Amniotic epithelial cell (primary cell): Measurements from ENCODE around the gene PROM1.

Source experiments
- DNase-seq: peaks from one replicate; pipeline ENCODE4 v3.0.0-alpha.2; 2010; ENCODE audit warnings: low read depth

Gene PROM1

DNA sequence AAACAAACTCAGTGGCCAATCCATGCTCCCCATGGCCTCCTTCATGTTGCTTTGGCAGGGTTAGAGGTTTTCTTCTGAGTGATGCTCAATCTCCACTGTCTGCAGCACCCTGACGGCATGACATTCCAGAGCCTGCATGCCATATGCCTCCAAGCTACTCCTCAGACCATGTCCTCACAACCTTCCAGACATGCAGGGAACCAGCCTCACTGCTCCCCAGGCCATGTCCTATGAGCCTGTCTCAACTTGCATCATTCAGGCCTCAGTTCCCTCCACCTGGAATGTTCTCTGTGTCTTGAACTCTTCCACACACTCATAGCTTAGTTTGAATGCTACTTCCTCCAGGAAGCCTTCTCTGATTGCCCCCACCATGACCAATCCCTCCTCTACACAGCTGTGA is 18.8 kb downstream of the PROM1 start:
- DNase-seq, result no peak

DNA sequence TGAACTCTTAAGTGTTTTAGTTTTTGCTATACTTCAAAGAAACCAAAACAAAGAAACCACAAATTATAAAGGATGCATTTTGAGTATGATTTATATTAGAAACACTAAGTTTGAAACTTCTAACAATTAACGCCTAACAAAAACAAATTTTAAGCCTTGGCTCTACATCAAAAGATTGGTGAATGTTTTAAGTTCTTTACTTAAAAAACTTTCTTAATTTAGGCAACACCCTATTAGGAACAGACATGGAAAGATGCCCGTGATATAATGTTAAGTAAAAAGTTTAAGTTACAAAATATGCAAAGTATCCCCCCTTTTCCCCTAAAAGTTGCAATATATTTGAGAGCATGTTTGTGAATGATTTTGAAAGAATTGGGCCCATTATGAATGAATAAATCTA is 21.2 kb downstream of the PROM1 start:
- DNase-seq, result no peak

DNA sequence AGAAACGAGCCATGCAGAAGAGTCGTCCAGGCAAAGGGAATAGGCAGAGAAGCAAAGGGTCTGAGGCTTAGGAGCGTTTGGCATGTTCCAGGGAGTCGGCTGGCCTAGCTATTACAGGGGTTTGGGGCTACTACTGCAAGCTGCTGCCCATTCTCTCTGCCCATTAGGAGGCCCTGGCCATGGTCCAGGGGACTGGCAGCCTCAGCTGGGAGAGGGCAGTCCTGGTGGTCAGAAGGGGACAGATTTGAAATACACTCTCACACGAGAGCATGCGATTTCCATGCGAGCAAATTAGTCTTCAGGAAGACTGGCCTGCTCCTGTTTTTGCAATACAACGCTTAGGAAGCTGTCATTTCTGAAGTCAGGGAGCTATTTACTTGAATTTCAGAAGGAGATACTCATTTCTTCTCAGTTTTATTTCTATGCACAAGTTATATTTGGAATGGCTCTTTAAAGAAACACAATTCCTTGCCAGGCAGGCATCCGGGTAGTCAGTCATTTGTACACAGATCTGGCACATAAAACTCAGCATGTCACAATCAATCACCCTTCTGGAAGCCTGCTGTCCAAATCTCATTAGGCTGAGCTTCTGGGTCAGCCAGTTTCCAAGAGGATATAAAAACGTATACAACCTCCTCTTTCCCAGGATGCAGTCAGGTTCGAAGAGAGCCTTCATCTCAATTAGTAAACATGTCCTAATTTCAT is 27.0 kb downstream of the PROM1 start:
- DNase-seq, result no peak

DNA sequence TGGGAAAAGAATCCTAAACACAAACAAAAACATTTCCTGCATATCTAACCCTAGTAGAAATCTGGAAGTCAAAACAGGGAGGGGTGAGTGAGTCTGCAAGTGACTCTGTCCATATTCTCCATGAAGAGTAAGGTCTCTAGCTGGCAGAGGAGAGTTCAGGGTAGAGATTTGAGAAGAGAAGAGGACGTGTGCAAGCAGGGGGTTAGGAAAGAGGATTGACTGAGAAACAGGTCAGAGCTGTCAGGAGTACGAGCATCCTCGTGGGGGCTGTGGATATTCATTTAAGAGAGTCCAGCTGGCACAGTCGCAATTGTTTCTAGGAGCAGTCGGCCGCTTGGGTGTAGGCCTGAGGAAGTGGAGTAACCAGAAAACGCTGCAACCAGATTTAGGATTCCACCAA is 27.9 kb downstream of the PROM1 start:
- no peak for DNase-seq

DNA sequence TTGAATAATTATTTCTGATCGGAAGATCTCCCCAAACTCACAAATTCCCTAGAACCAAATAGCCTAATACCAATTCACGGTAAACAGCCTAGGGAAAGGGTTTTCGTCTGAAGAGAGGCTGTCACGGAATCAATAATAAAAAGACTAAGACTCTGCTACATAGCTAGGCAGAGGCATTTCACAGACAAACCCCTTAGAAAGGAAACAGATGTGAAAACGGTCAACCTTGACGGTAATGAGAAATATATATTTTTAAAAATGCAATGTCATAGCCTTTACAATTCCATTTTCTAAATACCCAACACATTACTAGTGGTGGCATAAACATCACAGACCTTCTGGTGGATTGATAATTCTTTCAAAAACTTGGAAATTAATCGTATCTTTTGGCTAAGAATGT is 28.4 kb downstream of the PROM1 start:
- DNase-seq, result no peak

DNA sequence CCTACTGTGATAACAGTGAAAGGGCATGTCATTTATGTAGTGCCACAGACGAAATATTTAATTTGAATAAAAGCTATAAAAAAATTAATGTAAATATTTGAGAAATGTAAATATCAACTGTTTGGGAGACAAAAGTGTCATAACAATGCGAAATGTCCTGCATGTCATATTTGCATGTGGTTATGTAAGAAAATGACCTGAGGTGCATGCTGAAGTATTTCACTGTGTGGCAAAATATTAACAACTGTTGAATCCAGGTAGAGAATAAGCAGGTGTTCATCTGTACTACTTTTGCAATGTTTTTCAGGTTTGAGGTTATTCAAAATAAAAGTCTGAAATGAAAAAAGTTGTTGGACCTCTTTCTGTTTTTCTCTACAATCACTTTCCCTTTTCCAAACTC is 30.9 kb downstream of the PROM1 start:
- no peak for DNase-seq

DNA sequence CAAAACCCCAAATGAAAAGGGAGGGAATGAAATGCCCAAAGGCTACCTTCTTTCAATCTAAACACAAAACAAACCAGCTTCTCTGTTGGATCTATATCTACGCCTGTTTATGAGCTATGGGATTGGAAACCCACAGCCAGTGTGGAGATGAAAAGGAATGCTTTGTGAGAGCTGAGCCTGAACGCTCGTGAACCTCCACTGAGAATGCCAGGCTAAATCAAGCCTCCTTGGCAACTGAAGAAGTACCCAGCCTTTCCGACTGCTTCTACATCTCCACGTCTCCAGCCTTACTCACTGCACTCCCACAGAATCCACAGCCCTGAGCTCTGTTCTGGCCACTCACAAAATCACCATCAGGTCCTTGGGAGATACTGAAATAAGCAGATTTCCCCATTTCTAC is 31.8 kb downstream of the PROM1 start:
- no peak for DNase-seq

DNA sequence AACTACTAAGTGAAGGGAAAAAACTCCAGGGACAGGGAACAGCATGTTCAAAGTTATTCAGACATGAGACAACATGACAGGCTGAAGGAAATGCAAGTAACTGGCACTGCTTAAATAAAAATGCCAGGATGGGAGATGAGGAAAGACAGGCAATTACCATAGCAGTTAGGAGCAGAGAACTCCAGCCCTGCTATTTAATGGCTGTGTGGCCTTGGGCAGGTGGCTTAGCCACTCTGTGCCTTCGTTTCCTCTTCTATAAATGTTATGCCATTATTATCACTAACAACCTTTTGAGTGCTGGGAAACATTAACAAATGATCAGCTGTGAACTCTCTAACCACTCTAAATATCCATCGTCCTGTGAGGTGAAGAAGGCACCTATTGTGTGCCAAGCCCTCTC is 32.7 kb downstream of the PROM1 start:
- no peak for DNase-seq

DNA sequence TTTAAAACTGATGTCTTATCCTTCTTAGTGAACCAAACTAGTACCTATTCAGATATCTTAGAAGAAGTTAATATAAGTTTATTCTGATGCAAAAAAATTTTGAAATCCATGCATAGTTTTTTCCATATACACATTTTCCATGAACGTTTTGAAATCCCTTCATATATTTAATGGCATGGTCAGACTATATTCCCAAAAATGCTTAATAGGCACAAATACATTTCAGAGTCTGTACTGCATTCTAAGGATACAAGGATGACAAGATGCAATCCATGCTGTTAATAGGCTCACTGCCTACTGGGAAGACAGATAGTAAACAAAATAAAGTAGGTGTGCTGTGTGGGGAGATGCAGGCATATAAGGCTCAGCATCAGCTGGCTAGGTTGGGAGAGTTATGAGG is 33.2 kb downstream of the PROM1 start:
- DNase-seq, result no peak

DNA sequence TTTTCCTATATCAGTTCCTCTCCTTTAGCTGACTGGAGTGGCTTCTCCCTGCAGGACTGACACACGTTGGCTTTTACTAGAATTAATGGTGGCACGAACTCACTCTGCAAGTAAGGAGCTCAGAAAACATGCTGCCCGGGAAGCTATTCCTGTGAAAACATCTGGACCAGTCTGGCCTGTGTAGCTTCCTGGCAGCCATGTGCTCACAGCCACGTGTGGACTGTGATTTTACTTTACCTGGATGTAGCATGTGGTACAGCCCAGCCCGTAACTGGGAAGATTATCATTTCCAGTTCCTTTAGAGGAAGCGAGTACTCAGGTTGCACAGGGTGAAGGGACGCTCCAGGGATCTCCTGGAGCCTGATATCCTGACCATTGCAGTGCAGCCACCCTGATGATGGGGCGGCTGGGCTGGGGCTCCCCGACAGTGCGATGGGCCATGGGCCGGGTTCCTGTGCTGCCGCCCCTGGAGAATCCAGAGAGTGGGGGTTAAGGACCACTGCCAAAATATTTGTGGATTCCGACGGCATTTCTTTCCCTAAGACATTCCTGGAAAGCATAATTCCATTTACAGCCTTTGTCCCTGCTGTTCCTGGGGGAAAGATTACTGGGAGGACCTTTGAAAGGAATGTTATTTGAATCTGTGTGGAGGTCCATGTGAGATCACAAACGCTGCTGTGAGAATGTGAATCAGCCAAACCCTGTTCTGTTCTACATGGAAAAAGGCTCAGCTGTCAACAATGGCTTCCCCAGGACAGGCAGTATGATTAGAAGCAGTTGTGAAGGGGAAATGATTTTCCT is 35.0 kb downstream of the PROM1 start:
- DNase-seq, result no peak

DNA sequence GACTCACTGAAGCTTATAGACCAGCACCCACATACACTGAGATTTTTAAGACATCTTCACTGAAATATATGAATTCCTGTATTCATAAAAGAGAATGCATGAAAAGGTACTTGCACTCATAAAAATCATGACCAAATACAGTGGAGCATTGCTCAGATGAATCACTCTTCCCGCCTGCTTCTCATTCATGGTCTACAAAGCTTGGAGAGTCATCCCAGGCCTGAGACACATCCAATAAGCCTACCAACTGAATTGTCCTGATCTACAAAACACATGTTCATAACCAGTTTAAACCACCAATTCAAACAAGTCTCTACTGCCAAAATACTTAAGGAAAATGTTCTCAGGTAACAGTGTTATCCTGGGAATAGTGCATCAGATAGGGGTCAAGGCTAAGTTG is 38.1 kb downstream of the PROM1 start:
- DNase-seq, result no peak

DNA sequence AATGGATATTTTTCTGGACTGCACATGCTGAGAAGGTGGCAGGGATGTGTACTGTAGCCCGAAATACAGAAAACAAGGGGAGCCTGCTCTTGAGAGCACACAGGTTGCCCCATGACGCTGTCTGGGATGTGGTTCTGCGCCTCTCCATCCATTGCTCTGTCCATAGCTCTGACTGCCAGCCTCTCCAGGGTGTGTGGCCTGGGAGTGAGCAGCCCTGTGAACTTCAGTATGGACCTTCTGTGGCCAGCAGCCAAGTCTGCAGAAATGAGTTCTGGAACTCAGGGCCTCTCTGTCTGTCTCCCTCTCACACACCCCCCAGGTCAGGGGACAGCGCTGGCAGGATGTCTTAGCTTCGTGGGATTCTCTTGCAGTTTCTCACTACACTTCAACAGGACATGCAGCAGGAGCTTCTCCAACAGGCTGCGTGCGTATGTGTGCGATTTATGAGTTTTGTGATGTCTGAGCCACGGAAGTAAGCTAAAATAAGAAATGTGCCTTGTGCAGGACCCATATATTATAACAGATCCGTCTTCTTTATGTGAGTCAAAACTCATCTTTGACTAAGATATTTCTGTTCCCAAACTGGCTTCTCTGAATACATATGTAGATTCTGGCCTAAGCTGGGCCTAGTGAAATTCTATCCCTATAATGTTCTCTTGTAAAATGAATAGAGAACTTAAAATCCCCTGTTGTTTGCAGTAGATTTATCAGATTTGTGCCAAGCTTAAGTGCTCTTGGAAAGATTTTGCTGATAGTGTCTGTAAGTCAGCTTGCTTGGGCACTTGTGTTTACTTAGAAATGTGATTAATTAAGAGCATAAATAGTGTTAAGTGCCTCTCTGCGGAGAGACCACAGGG is 40.0 kb downstream of the PROM1 start:
- no peak for DNase-seq

DNA sequence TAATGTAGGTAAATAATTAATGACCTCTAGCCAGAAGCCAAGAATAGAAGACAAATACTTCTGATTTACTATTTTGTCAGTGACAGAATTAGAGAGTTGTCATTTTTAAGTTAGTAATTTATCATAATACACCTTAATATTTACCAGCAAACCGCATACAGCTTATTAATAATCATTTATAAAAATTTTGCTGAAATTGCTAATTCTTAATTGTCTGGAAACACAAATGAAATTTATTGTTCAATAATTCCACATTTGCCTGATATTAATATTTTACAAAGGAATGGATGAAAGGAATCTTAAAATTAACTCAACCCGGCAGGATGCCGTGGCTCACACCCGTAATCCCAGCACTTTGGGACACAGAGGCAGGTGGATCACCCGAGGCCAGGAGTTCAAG is 44.7 kb downstream of the PROM1 start:
- no peak for DNase-seq

DNA sequence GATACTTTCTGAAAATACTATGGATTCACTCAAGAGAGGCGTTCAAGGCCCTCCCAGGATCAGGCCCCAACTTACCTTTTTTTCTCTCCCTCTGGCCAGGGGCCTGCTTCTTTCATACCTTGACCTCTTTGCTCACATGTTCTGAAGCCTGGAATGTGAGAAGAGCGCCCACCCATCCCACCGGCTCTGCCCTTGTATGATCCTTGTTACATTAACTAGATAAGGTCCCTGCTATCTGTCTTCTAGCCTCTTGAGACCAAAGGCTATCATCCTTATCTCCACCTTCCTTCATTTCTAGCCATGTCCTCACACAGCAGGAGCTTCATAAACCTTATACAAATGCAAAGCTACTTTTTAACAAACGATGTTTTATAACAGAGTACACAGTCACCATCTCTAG is 45.9 kb downstream of the PROM1 start:
- DNase-seq, result no peak

DNA sequence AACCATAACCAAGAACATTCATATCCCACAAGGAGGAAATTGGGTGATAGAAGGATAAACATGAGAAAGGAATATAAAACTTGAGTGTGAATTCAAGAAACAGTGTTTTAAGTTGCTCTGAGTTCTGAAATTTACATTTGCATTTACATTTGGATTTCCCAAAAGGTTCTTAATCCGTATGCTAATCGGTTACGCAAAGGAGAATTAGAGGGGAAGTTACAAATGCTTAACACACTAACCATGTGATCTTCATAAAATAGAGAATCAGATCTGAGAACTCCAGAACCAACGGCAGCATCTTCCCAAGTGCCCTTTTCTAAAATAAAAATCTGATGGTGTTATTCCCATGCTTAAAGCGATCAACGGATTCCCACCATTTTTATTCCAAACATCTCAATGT is 48.0 kb downstream of the PROM1 start:
- no peak for DNase-seq

DNA sequence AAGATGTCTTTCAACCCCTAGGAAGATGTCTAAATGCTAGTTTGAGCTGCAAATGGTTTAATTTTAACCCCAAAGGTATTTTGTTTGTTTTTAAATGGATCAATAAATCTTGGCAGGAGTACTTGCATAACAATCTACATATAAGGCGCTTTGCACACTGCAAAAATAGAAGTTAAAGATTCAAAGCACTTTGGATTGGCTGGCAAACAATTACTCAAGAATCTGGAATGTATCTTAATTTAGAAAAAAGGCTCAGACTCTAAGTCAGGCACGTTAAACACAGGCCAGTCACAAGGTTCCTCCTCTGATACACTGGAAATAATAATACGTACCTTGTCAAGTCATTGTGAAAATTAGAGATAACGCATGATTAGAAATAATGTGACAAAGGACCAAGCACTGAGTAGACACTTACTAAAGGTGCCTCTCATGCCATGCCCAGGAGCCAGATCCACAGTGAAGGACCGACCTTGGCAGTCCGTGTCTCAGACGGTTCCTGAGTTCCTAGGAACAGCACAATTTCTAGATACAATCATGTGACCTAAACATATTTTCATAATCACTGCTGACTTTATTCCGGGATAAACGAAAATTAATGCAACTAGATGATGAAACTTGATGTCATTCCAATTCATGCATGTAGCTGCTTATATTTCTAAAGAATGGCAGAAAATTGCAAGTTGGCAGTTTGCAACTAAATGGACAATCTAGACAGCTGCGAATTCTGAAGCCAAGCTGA is 49.6 kb downstream of the PROM1 start:
- peak; percentile 42 for DNase-seq

DNA sequence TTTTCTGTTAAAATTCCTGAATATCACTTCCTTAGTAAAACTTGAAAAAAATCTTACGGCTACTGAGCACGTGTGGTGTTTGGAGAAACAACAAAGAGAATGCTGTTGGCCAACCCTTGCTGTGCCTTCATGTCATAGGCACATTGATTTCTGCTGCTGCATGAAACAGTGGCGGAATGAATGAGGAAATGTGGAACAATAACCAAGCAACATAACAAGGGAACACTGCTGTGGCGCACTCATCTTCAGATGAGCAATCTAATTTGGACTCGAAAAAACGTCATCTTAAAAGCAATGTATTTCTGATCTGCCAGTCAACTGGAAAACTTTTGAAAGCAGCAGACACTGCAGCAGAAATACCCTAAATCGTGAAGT is 51.4 kb downstream of the PROM1 start:
- DNase-seq, result no peak

DNA sequence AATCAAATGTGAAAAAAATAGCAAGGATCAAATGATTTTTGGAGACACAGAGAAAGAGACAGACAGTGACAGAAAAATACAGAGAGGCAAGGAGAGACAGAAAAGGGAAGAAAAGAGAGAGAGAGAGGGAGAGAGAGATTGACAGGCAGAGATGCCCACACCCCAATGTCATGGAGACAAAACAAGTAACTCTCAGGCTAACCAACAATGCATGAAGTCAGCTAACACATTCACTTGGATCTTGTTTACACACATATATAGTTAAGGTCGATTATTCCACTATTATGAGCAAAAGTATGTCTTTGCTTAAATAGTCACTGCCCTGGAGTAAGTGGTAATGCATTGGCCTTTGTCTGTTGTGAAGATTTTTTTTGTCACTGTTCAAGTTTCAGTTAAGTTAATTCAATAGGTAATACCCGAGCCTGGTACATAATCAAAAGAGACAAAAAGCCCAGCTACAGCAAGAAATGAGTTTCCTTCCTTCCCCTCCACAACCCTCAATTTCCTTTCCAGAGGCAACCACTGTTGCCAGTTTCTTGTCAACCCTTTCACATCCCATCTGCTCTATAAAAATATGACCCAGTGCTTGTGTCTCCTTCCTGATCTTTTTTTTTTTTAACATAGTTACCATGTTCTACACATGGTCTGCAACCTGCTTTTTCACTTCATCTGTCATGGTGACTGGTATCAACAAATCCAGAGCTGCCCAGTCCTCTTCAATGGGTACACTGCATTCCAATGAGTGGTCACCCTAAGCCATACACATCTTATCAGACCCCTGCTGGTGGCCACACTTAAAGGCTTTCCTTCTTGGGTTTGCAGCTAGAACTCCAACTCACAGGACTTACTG is 52.1 kb downstream of the PROM1 start:
- no peak for DNase-seq

DNA sequence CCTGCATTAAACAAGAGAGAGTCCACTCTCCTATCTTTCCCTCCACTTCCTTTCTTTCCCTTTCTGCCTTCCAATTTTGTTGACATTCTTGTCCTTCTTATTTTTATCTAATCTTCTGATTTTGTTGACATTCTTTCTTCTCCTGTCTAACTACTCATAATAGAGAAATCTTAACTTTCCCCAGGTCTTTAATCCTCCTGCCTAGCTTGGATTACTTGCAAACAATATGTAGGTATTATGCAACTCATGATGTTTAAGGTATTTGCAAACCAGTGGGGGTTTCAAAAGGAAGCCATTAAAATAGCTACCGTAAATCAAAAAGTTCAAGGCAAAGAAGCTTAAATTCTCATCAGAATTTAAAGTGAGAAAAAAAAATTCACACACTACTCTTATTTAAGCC is 53.9 kb downstream of the PROM1 start:
- DNase-seq, result peak; percentile 83

DNA sequence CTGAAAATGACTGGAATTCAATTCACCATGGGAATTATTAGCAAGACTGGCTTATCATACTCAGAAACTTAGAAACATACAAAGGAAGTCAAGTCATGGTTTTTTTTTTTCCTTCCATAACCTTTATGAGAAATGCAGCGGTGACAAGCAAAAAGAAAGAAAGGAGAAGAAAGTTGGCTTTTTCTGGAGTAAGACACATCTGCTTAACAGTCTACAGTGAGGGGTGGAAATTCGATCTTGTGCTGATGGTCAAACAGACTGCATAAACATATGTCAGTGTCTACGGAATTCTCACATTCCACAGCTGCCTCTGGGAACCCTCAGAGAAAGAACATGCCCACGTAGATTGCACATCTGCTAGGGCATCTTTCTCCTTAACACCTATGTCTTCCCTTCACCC is 54.6 kb downstream of the PROM1 start:
- peak; percentile 78 for DNase-seq

DNA sequence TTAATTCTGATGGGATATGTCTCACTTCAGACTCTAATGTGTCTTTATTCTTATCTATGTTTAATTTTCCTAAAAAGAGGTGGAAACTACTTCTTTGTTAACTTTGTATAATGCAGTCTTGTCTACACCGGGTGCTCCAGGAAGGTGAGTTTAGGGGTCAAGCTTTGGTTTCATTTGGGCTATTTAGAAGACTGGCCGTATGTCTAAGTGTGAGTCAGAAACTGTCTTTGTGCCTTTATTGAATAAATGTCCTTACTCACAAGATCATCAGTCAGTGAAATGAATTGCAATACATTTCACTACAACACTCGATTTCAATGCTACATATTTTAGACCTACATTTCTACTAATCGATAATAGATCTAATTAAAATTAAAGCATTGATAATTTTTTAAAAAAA is 56.2 kb downstream of the PROM1 start:
- no peak for DNase-seq
